WTC11 (cell line): ENCODE results near the gene S100G. TPM values are rescaled to one million over a fixed set of nuclear protein-coding genes. Genes with fewer than 3 reads are reported as not detected.
A peak's percentile ranks its signal among the peaks of the same experiment; 100 is the strongest.

Experiments
- ATAC-seq: fragments of 200-7000 bp; cut with Tn5 transposase; 2 replicates; pipeline ENCODE4 v1.10.0; 2021; ENCODE audit warnings: mild to moderate bottlenecking, moderate library complexity
- CTCF ChIA-PET: fragments of 300-600 bp; sonication (Branson Sonifier 250); formaldehyde crosslinking; loops from one replicate; lab custom pipeline; 2021; ENCODE audit warnings: antibody characterized with exemption; lab: Charles Lee
- POLR2A ChIA-PET: fragments of 350-600 bp; sonication (Branson Sonifier 250); formaldehyde crosslinking; loops from one replicate; lab custom pipeline; 2021; ENCODE audit warnings: antibody characterized with exemption; lab: Charles Lee
- DNase-seq: peaks from one replicate; pipeline ENCODE4 v3.0.0; 2021; ENCODE audit warnings: low spot score
- H3K27ac Mint-ChIP-seq: 2 replicates; pipeline ENCODE4 v1.8.0; 2021; ENCODE audit warnings: mixed read lengths
- H3K27me3 Mint-ChIP-seq: 2 replicates; pipeline ENCODE4 v1.8.0; 2021; ENCODE audit warnings: low read depth, mild to moderate bottlenecking, moderate library complexity, mixed read lengths
- H3K36me3 Mint-ChIP-seq: 2 replicates; pipeline ENCODE4 v1.8.0; 2021; ENCODE audit warnings: mixed read lengths
- H3K4me1 Mint-ChIP-seq: 2 replicates; pipeline ENCODE4 v1.8.0; 2022; ENCODE audit warnings: mixed read lengths
- H3K4me3 Mint-ChIP-seq: 2 replicates; pipeline ENCODE4 v1.8.0; 2021; ENCODE audit warnings: mild to moderate bottlenecking, moderate library complexity, mixed read lengths
- H3K9me3 Mint-ChIP-seq: 2 replicates; pipeline ENCODE4 v1.8.0; 2021; ENCODE audit warnings: mixed read lengths
- AFF4 ChIP-seq: sonication (generic); formaldehyde crosslinking; IDR thresholded peaks from 2 replicates; pipeline ENCODE4 v1.8.1; 2023; ENCODE audit warnings: mild to moderate bottlenecking, missing genetic modification reagents, borderline replicate concordance
- ARID4B ChIP-seq: sonication (generic); formaldehyde crosslinking; IDR thresholded peaks from 2 replicates; pipeline ENCODE4 v1.8.0; 2023; ENCODE audit warnings: missing genetic modification reagents, mild to moderate bottlenecking, borderline replicate concordance
- ATF1 ChIP-seq: sonication (generic); formaldehyde crosslinking; IDR thresholded peaks from 2 replicates; pipeline ENCODE4 v1.8.1; 2023; ENCODE audit warnings: mild to moderate bottlenecking, moderate library complexity, missing genetic modification reagents
- ATF3 ChIP-seq: sonication (generic); formaldehyde crosslinking; conservative IDR thresholded peaks from 2 replicates; pipeline ENCODE4 v1.8.1; 2022; ENCODE audit warnings: mild to moderate bottlenecking, missing genetic modification reagents
- CBFB ChIP-seq: sonication (generic); formaldehyde crosslinking; IDR thresholded peaks from 2 replicates; pipeline ENCODE4 v1.8.1; 2022; ENCODE audit warnings: mild to moderate bottlenecking, low read depth, missing genetic modification reagents
- CREB1 ChIP-seq: sonication (generic); formaldehyde crosslinking; IDR thresholded peaks from 2 replicates; pipeline ENCODE4 v1.8.0; 2023; ENCODE audit warnings: mild to moderate bottlenecking, missing genetic modification reagents
- ERG ChIP-seq: fragments of 250-450 bp; sonication (Bioruptor Pico); IDR thresholded peaks from 2 replicates; pipeline ENCODE4 v1.8.0; 2021; ENCODE audit warnings: mild to moderate bottlenecking
- GRHL2 ChIP-seq: fragments of 250-450 bp; sonication (Bioruptor Pico); IDR thresholded peaks from 2 replicates; pipeline ENCODE4 v1.8.0; 2022; ENCODE audit warnings: mild to moderate bottlenecking, moderate library complexity; ENCODE audit not compliant: insufficient replicate concordance, severe bottlenecking
- IRF2 ChIP-seq: sonication (generic); formaldehyde crosslinking; IDR thresholded peaks from 2 replicates; pipeline ENCODE4 v1.8.0; 2022; ENCODE audit warnings: low read depth, missing genetic modification reagents, borderline replicate concordance
- JUN ChIP-seq: sonication (generic); formaldehyde crosslinking; IDR thresholded peaks from 2 replicates; pipeline ENCODE4 v1.8.0; 2023; ENCODE audit warnings: mild to moderate bottlenecking, missing genetic modification reagents
- NFE2L1 ChIP-seq: sonication (generic); formaldehyde crosslinking; IDR thresholded peaks from 2 replicates; pipeline ENCODE4 v1.8.1; 2023; ENCODE audit warnings: missing genetic modification reagents
- NFYB ChIP-seq: sonication (generic); formaldehyde crosslinking; conservative IDR thresholded peaks from 2 replicates; pipeline ENCODE4 v1.8.0; 2022; ENCODE audit warnings: low read depth, missing genetic modification reagents
- NR2C2 ChIP-seq: sonication (generic); formaldehyde crosslinking; IDR thresholded peaks from 2 replicates; pipeline ENCODE4 v1.8.0; 2022; ENCODE audit warnings: mild to moderate bottlenecking, missing genetic modification reagents
- OVOL2 ChIP-seq: fragments of 250-450 bp; sonication (Bioruptor Pico); IDR thresholded peaks from 2 replicates; pipeline ENCODE4 v1.9.0; 2021; ENCODE audit warnings: mild to moderate bottlenecking, borderline replicate concordance
- TP53 ChIP-seq: sonication (generic); formaldehyde crosslinking; IDR thresholded peaks from 2 replicates; pipeline ENCODE4 v1.8.1; 2023; ENCODE audit warnings: mild to moderate bottlenecking, missing genetic modification reagents
- USF2 ChIP-seq: sonication (generic); formaldehyde crosslinking; IDR thresholded peaks from 2 replicates; pipeline ENCODE4 v1.8.1; 2023; ENCODE audit warnings: mild to moderate bottlenecking, missing genetic modification reagents, moderate library complexity
- ZBTB21 ChIP-seq: sonication (generic); formaldehyde crosslinking; IDR thresholded peaks from 2 replicates; pipeline ENCODE4 v1.8.1; 2023; ENCODE audit warnings: mild to moderate bottlenecking, missing genetic modification reagents, borderline replicate concordance
- ZNF138 ChIP-seq: sonication (generic); formaldehyde crosslinking; conservative IDR thresholded peaks from 2 replicates; pipeline ENCODE4 v1.8.1; 2022; ENCODE audit warnings: mild to moderate bottlenecking, moderate library complexity, missing genetic modification reagents
- ZNF263 ChIP-seq: sonication (generic); formaldehyde crosslinking; IDR thresholded peaks from 2 replicates; pipeline ENCODE4 v1.8.1; 2022; ENCODE audit warnings: low read depth, mild to moderate bottlenecking, moderate library complexity, missing genetic modification reagents
- ZNF416 ChIP-seq: fragments of 250-450 bp; sonication (Bioruptor Pico); IDR thresholded peaks from 2 replicates; pipeline ENCODE4 v1.9.0; 2021; ENCODE audit warnings: mild to moderate bottlenecking, inconsistent platforms
- ZNF671 ChIP-seq: fragments of 250-450 bp; sonication (Bioruptor Pico); IDR thresholded peaks from 2 replicates; pipeline ENCODE4 v1.8.0; 2021; ENCODE audit warnings: mild to moderate bottlenecking
- total RNA-seq: library from RNA; stranded (reverse); gene quantifications from 3 replicates; pipeline ENCODE4 v1.2.3, GENCODE V29; 2021
- TF ChIP-seq, protein P1 (sequence below): sonication (generic); formaldehyde crosslinking; IDR thresholded peaks from 2 replicates; pipeline ENCODE4 v1.8.0; 2023; ENCODE audit warnings: missing genetic modification reagents
- TF ChIP-seq, protein P2 (sequence below): sonication (generic); formaldehyde crosslinking; IDR thresholded peaks from 2 replicates; pipeline ENCODE4 v1.8.1; 2023; ENCODE audit warnings: mild to moderate bottlenecking, missing genetic modification reagents

Gene S100G
- total RNA-seq, 1 experiment from 2014 or later: not detected

GRCh38 chrX:16653424-16653823 lies 3.5 kb downstream of the S100G start:
- TF ChIP-seq ERG (CRISPR knock-in tag): no peak
- TF ChIP-seq ARID4B (CRISPR knock-in tag): no peak
- no peak for TF ChIP-seq USF2 (CRISPR knock-in tag)
- TF ChIP-seq OVOL2 (CRISPR knock-in tag): no peak
- TF ChIP-seq, protein P1, sequence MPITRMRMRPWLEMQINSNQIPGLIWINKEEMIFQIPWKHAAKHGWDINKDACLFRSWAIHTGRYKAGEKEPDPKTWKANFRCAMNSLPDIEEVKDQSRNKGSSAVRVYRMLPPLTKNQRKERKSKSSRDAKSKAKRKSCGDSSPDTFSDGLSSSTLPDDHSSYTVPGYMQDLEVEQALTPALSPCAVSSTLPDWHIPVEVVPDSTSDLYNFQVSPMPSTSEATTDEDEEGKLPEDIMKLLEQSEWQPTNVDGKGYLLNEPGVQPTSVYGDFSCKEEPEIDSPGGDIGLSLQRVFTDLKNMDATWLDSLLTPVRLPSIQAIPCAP (CRISPR knock-in tag): no peak
- TF ChIP-seq CBFB (CRISPR knock-in tag): no peak
- TF ChIP-seq IRF2 (CRISPR knock-in tag): no peak
- no peak for TF ChIP-seq NFYB (CRISPR knock-in tag)
- TF ChIP-seq ATF3 (CRISPR knock-in tag): no peak
- no peak for TF ChIP-seq ZNF671 (CRISPR knock-in tag)
- TF ChIP-seq ZNF416 (CRISPR knock-in tag): no peak
- no peak for TF ChIP-seq NR2C2 (CRISPR knock-in tag)
- no peak for TF ChIP-seq ZNF138 (CRISPR knock-in tag)
- no peak for TF ChIP-seq ZNF263 (CRISPR knock-in tag)
- TF ChIP-seq TP53: no peak
- POLR2A ChIA-PET: no interaction called here
- peaks cover 21% of the 10 kb centered on the region for H3K4me1 Mint-ChIP-seq
- peaks cover 22% of the 10 kb centered on the region for H3K36me3 Mint-ChIP-seq
- CTCF ChIA-PET: interaction anchor here (0.5 kb wide), 1 partner anchor 111 kb away, joined by 5 read pairs; no protein-coding TSS in a partner anchor
- DNase-seq: no peak
- ATAC-seq: no peak
- H3K27ac Mint-ChIP-seq: no peak overlapping the region
- H3K9me3 Mint-ChIP-seq: no peaks in the 10 kb centered on the region
- no peaks in the 10 kb centered on the region for H3K27me3 Mint-ChIP-seq
- no peak overlapping the region for H3K4me3 Mint-ChIP-seq

DNA sequence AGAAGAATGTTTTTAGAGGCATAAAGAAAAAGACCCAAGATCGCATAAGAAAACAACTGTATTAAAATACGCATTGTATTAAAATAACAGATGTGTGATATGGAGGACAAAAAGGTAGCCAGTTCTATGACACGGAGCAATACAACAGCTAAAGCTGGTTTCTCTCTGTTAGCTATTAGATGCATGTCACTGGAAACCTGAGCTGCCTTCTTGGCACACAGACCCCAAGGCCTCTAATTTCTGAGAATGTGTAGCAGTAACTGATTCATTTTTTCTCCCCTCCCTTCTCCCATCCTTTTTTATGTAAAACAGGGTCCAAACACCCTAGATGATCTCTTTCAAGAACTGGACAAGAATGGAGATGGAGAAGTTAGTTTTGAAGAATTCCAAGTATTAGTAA lies 4.1 kb downstream of the S100G start:
- TF ChIP-seq AFF4 (CRISPR knock-in tag) (no peak), ATF1 (CRISPR knock-in tag) (no peak), JUN (no peak), TP53 (no peak), ZNF263 (CRISPR knock-in tag) (no peak), ZBTB21 (CRISPR knock-in tag) (no peak), GRHL2 (CRISPR knock-in tag) (no peak), CREB1 (CRISPR knock-in tag) (no peak), NFE2L1 (CRISPR knock-in tag) (no peak)
- TF ChIP-seq, protein P2, sequence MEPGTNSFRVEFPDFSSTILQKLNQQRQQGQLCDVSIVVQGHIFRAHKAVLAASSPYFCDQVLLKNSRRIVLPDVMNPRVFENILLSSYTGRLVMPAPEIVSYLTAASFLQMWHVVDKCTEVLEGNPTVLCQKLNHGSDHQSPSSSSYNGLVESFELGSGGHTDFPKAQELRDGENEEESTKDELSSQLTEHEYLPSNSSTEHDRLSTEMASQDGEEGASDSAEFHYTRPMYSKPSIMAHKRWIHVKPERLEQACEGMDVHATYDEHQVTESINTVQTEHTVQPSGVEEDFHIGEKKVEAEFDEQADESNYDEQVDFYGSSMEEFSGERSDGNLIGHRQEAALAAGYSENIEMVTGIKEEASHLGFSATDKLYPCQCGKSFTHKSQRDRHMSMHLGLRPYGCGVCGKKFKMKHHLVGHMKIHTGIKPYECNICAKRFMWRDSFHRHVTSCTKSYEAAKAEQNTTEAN (CRISPR knock-in tag): no peak
- ATAC-seq (no peak), DNase-seq (no peak)
- H3K4me1 Mint-ChIP-seq: peaks cover 21% of the 10 kb centered on the region
- H3K9me3 Mint-ChIP-seq: no peaks in the 10 kb centered on the region
- CTCF ChIA-PET: interaction anchor here (0.5 kb wide), 1 partner anchor 112 kb away, joined by 5 read pairs; no protein-coding TSS in a partner anchor
- POLR2A ChIA-PET: no interaction called here
- H3K27ac Mint-ChIP-seq: 0 out of 2 replicates have a peak overlapping the region, but pooled peaks have one; percentile 19
- no peaks in the 10 kb centered on the region for H3K27me3 Mint-ChIP-seq
- no peak overlapping the region for H3K4me3 Mint-ChIP-seq
- H3K36me3 Mint-ChIP-seq: peaks cover 22% of the 10 kb centered on the region
